DND-41 (cell line): ENCODE data around the gene IVL.

Source experiments
- ATAC-seq: fragments of 200-7000 bp; cut with Tn5 transposase; 3 replicates; pipeline ENCODE4 v1.9.1; 2021; ENCODE audit warnings: low read depth; ENCODE audit not compliant: insufficient read depth
- DNase-seq: peaks from one replicate; pipeline ENCODE4 v3.0.0-alpha.2; 2020
- H2AFZ ChIP-seq: 2 replicates; pipeline ENCODE4 v1.6.0; 2012; ENCODE audit warnings: low read depth, low read length
- H3K27ac ChIP-seq: 2 replicates; pipeline ENCODE4 v1.5.1; 2012; ENCODE audit warnings: low read length, inconsistent platforms
- H3K27me3 ChIP-seq: fragments of 200-600 bp; sonication (generic); 2 replicates; pipeline ENCODE4 v1.6.0; 2012; ENCODE audit warnings: low read length, mild to moderate bottlenecking, inconsistent platforms; ENCODE audit not compliant: insufficient read depth, poor library complexity
- H3K36me3 ChIP-seq: 2 replicates; pipeline ENCODE4 v1.5.1; 2012; ENCODE audit warnings: low read length, inconsistent platforms; ENCODE audit not compliant: insufficient read depth
- H3K4me1 ChIP-seq: 2 replicates; pipeline ENCODE4 v1.5.1; 2012; ENCODE audit warnings: mild to moderate bottlenecking, low read length; ENCODE audit not compliant: insufficient read depth
- H3K4me2 ChIP-seq: 2 replicates; pipeline ENCODE4 v1.6.0; 2012; ENCODE audit warnings: mild to moderate bottlenecking, moderate library complexity, low read length, inconsistent platforms; ENCODE audit not compliant: insufficient read depth
- H3K4me3 ChIP-seq, 2 experiments: fragments of 200-600 bp in 1 of 2; shearing (Covaris generic) in 1 of 2; 2 replicates each; pipeline ENCODE4 v1.5.1; 2012 to 2016; ENCODE audit warnings: inconsistent platforms in 2 of 2, low read length in 2 of 2, mild to moderate bottlenecking in 2 of 2, low read depth in 1 of 2, moderate library complexity in 1 of 2
- H3K79me2 ChIP-seq: 2 replicates; pipeline ENCODE4 v1.6.0; 2012; ENCODE audit warnings: low read length, inconsistent platforms; ENCODE audit not compliant: insufficient read depth
- H3K9ac ChIP-seq: 2 replicates; pipeline ENCODE4 v1.6.0; 2012; ENCODE audit warnings: low read depth, mild to moderate bottlenecking, inconsistent platforms, low read length, moderate library complexity
- H3K9me3 ChIP-seq: 2 replicates; pipeline ENCODE4 v1.5.1; 2012; ENCODE audit warnings: low read length, moderate library complexity, mild to moderate bottlenecking, inconsistent platforms; ENCODE audit not compliant: insufficient read depth, severe bottlenecking
- H4K20me1 ChIP-seq: 2 replicates; pipeline ENCODE4 v1.6.0; 2012; ENCODE audit warnings: low read length; ENCODE audit not compliant: insufficient read depth
- EZH2 ChIP-seq: IDR thresholded peaks from 3 replicates; pipeline ENCODE4 v1.6.1; 2012; ENCODE audit warnings: borderline replicate concordance, low read depth, mild to moderate bottlenecking, moderate library complexity, low read length, inconsistent platforms; ENCODE audit not compliant: severe bottlenecking
- TF ChIP-seq, protein P1 (sequence below): IDR thresholded peaks from 2 replicates; pipeline ENCODE4 v1.5.1; 2012; ENCODE audit warnings: borderline replicate concordance, low read length, moderate library complexity, mild to moderate bottlenecking; ENCODE audit not compliant: poor library complexity, severe bottlenecking; ENCODE audit errors: extremely low read depth

IVL gene

DNA sequence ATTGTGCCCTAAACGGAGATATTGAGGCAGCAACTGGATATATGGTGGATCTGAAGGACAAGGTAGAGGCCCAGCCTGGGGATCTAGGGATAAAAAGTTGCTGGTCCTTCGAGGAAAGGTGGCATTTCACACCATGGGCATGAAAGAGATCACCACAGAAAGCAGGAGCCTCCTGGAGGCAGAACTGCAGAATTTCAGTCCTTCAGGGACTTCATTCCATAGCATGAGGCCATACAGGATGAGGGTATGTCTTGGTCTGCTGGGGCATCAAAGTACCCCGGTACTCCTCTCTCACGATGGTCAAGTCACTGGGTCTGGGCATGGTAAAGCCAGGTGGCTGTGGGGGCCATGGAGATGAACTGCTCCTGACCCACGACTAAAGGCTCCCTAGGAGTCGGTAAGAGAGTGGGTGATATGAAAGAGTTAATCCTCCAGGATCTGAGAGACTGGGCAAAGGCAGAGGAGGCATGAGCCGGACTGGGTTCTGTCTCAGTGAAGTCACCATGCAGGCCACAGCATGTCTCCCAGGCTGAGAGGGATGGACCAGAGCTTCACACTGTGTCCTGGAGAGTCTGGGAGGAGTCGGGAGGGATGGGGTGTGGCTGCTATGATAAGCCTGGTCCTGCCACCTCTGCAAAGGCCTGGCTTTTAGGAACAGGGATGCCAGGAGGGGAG is 32.8 kb downstream of the IVL start:
- Histone ChIP-seq H2AFZ (no peak overlapping the region), H3K27me3 (no peaks in the 10 kb centered on the region), H3K79me2 (no peaks in the 10 kb centered on the region), H3K4me2 (no peak overlapping the region), H3K27ac (no peak overlapping the region), H3K4me3 (no peak overlapping the region), H3K9me3 (no peaks in the 10 kb centered on the region), H4K20me1 (no peaks in the 10 kb centered on the region), H3K36me3 (no peaks in the 10 kb centered on the region), H3K4me1 (no peaks in the 10 kb centered on the region), H3K9ac (no peak overlapping the region)
- TF ChIP-seq EZH2: no peak
- TF ChIP-seq, protein P1, sequence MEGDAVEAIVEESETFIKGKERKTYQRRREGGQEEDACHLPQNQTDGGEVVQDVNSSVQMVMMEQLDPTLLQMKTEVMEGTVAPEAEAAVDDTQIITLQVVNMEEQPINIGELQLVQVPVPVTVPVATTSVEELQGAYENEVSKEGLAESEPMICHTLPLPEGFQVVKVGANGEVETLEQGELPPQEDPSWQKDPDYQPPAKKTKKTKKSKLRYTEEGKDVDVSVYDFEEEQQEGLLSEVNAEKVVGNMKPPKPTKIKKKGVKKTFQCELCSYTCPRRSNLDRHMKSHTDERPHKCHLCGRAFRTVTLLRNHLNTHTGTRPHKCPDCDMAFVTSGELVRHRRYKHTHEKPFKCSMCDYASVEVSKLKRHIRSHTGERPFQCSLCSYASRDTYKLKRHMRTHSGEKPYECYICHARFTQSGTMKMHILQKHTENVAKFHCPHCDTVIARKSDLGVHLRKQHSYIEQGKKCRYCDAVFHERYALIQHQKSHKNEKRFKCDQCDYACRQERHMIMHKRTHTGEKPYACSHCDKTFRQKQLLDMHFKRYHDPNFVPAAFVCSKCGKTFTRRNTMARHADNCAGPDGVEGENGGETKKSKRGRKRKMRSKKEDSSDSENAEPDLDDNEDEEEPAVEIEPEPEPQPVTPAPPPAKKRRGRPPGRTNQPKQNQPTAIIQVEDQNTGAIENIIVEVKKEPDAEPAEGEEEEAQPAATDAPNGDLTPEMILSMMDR: no peak
- ATAC-seq (no peak), DNase-seq (no peak)

DNA sequence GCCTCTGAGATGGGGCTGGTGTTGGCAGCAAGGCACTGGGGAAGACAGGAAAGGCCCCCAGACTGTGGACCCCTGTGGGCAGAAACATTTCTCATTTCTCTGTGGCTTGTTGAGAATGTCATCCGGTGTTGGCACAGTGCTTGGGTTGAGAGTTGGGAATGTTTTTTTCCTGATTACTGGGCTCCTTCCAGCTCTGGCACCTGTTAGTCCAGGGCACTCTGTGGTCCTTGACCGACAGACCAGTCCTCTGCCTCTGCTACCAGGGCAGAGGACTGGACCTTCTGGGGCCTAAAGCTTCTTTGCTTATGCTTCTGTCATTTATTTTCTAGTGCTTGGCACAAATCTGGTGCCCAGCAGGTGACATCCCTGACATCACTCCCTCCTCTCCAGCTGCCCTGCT is 33.8 kb downstream of the IVL start:
- no peaks in the 10 kb centered on the region for H3K4me1 ChIP-seq
- peaks cover 6% of the 10 kb centered on the region for H3K27me3 ChIP-seq
- ATAC-seq (no peak), DNase-seq (no peak)
- H3K36me3 ChIP-seq: no peaks in the 10 kb centered on the region
- H4K20me1 ChIP-seq: no peaks in the 10 kb centered on the region
- H3K79me2 ChIP-seq: no peaks in the 10 kb centered on the region
- no peak overlapping the region for H3K4me3 ChIP-seq
- no peak overlapping the region for H3K9ac ChIP-seq
- no peaks in the 10 kb centered on the region for H3K9me3 ChIP-seq
- no peak for TF ChIP-seq EZH2
- TF ChIP-seq, protein P1: no peak
- H3K4me2 ChIP-seq: no peak overlapping the region
- no peak overlapping the region for H2AFZ ChIP-seq
- H3K27ac ChIP-seq: no peak overlapping the region

DNA sequence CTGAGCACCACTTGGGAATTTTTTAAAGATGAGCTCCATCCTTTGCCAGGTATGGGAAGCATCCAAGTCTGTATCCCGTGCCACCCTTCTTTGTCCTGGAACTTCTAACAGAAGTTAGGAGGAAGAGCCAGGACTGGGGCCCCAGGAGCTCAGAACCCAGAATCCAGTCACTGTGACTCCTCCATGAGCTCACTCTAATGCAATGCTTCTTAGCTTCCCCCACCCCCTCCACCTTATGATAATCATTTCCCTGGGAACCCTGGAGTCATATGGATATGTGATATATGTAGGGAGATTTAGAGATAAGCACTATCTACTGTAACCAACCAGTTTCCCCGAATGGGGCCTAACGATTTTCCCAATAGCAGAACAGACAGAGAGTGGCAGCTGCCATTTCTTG is 37.9 kb downstream of the IVL start:
- no peaks in the 10 kb centered on the region for H4K20me1 ChIP-seq
- peaks cover 13% of the 10 kb centered on the region for H3K27me3 ChIP-seq
- H3K36me3 ChIP-seq: no peaks in the 10 kb centered on the region
- DNase-seq: no peak
- no peak overlapping the region for H2AFZ ChIP-seq
- no peaks in the 10 kb centered on the region for H3K4me1 ChIP-seq
- ATAC-seq: no peak
- no peaks in the 10 kb centered on the region for H3K9me3 ChIP-seq
- H3K9ac ChIP-seq: no peak overlapping the region
- H3K4me3 ChIP-seq: no peak overlapping the region
- H3K27ac ChIP-seq: no peak overlapping the region
- no peaks in the 10 kb centered on the region for H3K79me2 ChIP-seq
- TF ChIP-seq, protein P1: no peak
- no peak for TF ChIP-seq EZH2
- no peak overlapping the region for H3K4me2 ChIP-seq
